ENCODE results near the gene CLIP1.
"Not testable (repeated sequence)": the region's sequence is repeated elsewhere in the genome, so short reads cannot be mapped to it uniquely, and the experiment has no call there.

CLIP1 gene

GRCh38 chr12:122260735-122261134 is 161.7 kb downstream of the CLIP1 start:
- DNase-seq (ENCODE audit: low read depth in 1 of 2, low spot score in 1 of 2), result not testable (repeated sequence)

GRCh38 chr12:122258939-122259338 is 163.5 kb downstream of the CLIP1 start:
- not testable (repeated sequence) for DNase-seq (ENCODE audit: low read depth in 1 of 2, low spot score in 1 of 2)

- DNase-seq (ENCODE audit: low read depth in 1 of 2, low spot score in 1 of 2), result not testable (repeated sequence)
Observed at GRCh38 chr12:122258462-122258861, 164.0 kb downstream of the CLIP1 start.

- DNase-seq (ENCODE audit: low read depth in 1 of 2, low spot score in 1 of 2), result no peak
Observed at GRCh38 chr12:122250536-122250935, 171.9 kb downstream of the CLIP1 start.

- DNase-seq (ENCODE audit: low read depth in 1 of 2, low spot score in 1 of 2), result no peak
Observed at GRCh38 chr12:122250047-122250446, 172.4 kb downstream of the CLIP1 start.

- no peak for DNase-seq (ENCODE audit: low read depth in 1 of 2, low spot score in 1 of 2)
Observed at GRCh38 chr12:122245553-122245952, 176.9 kb downstream of the CLIP1 start.

- peak in 1 of 2 donors; percentile 8 for DNase-seq (ENCODE audit: low read depth in 1 of 2, low spot score in 1 of 2)
Observed at GRCh38 chr12:122244565-122245371, 177.7 kb downstream of the CLIP1 start.

GRCh38 chr12:122243965-122244364 is 178.5 kb downstream of the CLIP1 start:
- no peak for DNase-seq (ENCODE audit: low read depth in 1 of 2, low spot score in 1 of 2)

- DNase-seq (ENCODE audit: low read depth in 1 of 2, low spot score in 1 of 2), result no peak
Observed at GRCh38 chr12:122238861-122239260, 183.6 kb downstream of the CLIP1 start.

- no peak for DNase-seq (ENCODE audit: low read depth in 1 of 2, low spot score in 1 of 2)
Observed at GRCh38 chr12:122235741-122236140, 186.7 kb downstream of the CLIP1 start.

GRCh38 chr12:122232691-122233090 is 189.8 kb downstream of the CLIP1 start:
- no peak for DNase-seq (ENCODE audit: low read depth in 1 of 2, low spot score in 1 of 2)

GRCh38 chr12:122230798-122231197 is 191.7 kb downstream of the CLIP1 start:
- DNase-seq (ENCODE audit: low read depth in 1 of 2, low spot score in 1 of 2), result no peak

GRCh38 chr12:122228092-122228491 is 194.4 kb downstream of the CLIP1 start:
- DNase-seq (ENCODE audit: low read depth in 1 of 2, low spot score in 1 of 2), result no peak

- no peak for DNase-seq (ENCODE audit: low read depth in 1 of 2, low spot score in 1 of 2)
Observed at GRCh38 chr12:122227341-122227740, 195.1 kb downstream of the CLIP1 start.

GRCh38 chr12:122226366-122227125 is 195.9 kb downstream of the CLIP1 start:
- DNase-seq (ENCODE audit: low read depth in 1 of 2, low spot score in 1 of 2), result no peak

GRCh38 chr12:122225683-122226365 is 196.6 kb downstream of the CLIP1 start, which contains the start of gene DIABLO:
DIABLO (minus strand) TSS chr12:122226052; CDS start chr12:122226014, 38 bp downstream.
- peak; percentile 99 to 100 for DNase-seq (ENCODE audit: low read depth in 1 of 2, low spot score in 1 of 2)
